K562 (cell line): ENCODE data around the gene NLRP6. TPM values are rescaled to one million over a fixed set of nuclear protein-coding genes. Genes with fewer than 3 reads are reported as not detected.
A peak's percentile ranks its signal among the peaks of the same experiment; 100 is the strongest.

Source experiments
- ATAC-seq: fragments of 200-7000 bp; cut with Tn5 transposase; 3 replicates; pipeline ENCODE4 v1.9.1; 2020; ENCODE audit warnings: moderate library complexity
- BruUV-seq: library from RNA; stranded (reverse); fragments of 400-500 nt; replicated peaks from 2 replicates; lab custom pipeline; 2021; lab: Mats Ljungman, UMichigan
- CTCF ChIA-PET: fragments of 300-600 bp; formaldehyde crosslinking; extraction: SDS; loops from one replicate; lab custom pipeline; 2021; ENCODE audit warnings: low intra/inter-chr PET ratio; lab: Yijun Ruan, JAX
- POLR2A ChIA-PET: fragments of 300-600, 350-650 bp; sonication (Branson Sonifier 250); formaldehyde crosslinking; extraction: SDS; loops from one replicate; lab custom pipeline; 2021; ENCODE audit warnings: antibody characterized with exemption, inconsistent platforms; lab: Yijun Ruan, JAX
- DNase-seq, 4 experiments: peaks; one replicate each; pipeline versions ENCODE4 v3.0.0 to v3.0.0-alpha.2; 2011 to 2018; ENCODE audit warnings: low spot score in 3 of 4, mixed read lengths in 3 of 4; ENCODE audit errors: extremely low read depth in 1 of 4
- FAIRE-seq: peaks from 2 replicates; lab custom pipeline; 2011; peaks lifted over from hg19 to GRCh38; lab: Jason Lieb, UNC
- H2AFZ ChIP-seq: 2 replicates; pipeline ENCODE4 v1.6.0; 2011; ENCODE audit warnings: low read depth, low read length, control low read depth, inconsistent platforms
- H3K27ac ChIP-seq: fragments of 200-600 bp; 3 replicates; pipeline ENCODE4 v1.8.0; 2011; ENCODE audit warnings: low read depth, mild to moderate bottlenecking, control low read depth, inconsistent platforms, low read length, moderate library complexity, mixed read lengths; ENCODE audit errors: extremely low read depth
- H3K27me3 ChIP-seq, 2 experiments: fragments of 300-600 bp in 1 of 2; 2 replicates in 1 of 2; 3 replicates in 1 of 2; pipeline versions ENCODE4 v1.6.0 to v1.8.0; 2011; ENCODE audit warnings: inconsistent platforms in 2 of 2, low read length in 2 of 2, mild to moderate bottlenecking in 1 of 2, mixed read lengths in 1 of 2, moderate library complexity in 1 of 2; ENCODE audit not compliant: control insufficient read depth in 2 of 2, insufficient read depth in 2 of 2
- H3K36me3 ChIP-seq: fragments of 300-600 bp; 3 replicates; pipeline ENCODE4 v1.8.0; 2011; ENCODE audit warnings: mild to moderate bottlenecking, low read length, inconsistent platforms; ENCODE audit not compliant: control insufficient read depth, insufficient read depth
- H3K4me1 ChIP-seq, 2 experiments: fragments of 200-600 bp in 1 of 2; replicated peaks in 1 of 2; 2 replicates in 1 of 2; 3 replicates in 1 of 2; pipeline versions ENCODE4 v1.5.1 to v1.8.0; 2011; ENCODE audit warnings: inconsistent platforms in 2 of 2, low read length in 2 of 2, mild to moderate bottlenecking in 1 of 2, mixed read lengths in 1 of 2, moderate library complexity in 1 of 2; ENCODE audit not compliant: control insufficient read depth in 2 of 2, insufficient read depth in 2 of 2
- H3K4me2 ChIP-seq: 2 replicates; pipeline ENCODE4 v1.6.1; 2011; ENCODE audit warnings: low read length, control low read depth, inconsistent platforms, mixed read lengths; ENCODE audit not compliant: insufficient read depth
- H3K4me3 ChIP-seq: fragments of 200-600 bp; sonication (generic), shearing (Covaris generic); 2 replicates; pipeline ENCODE4 v1.5.1; 2016; ENCODE audit warnings: control low read depth, inconsistent platforms
- H3K79me2 ChIP-seq: fragments of 200-600 bp; 3 replicates; pipeline ENCODE4 v1.8.0; 2011; ENCODE audit warnings: low read length, inconsistent platforms; ENCODE audit not compliant: control insufficient read depth, insufficient read depth
- H3K9ac ChIP-seq, 2 experiments: 2 replicates each; pipeline versions ENCODE4 v1.6.0 to v1.6.1; 2011; ENCODE audit warnings: low read depth in 2 of 2, low read length in 2 of 2, control low read depth in 1 of 2, inconsistent platforms in 1 of 2, mild to moderate bottlenecking in 1 of 2, mixed read lengths in 1 of 2; ENCODE audit not compliant: insufficient read depth in 1 of 2
- H3K9me1 ChIP-seq: one replicate; pipeline ENCODE4 v1.6.0; 2011; ENCODE audit warnings: inconsistent platforms, mild to moderate bottlenecking, low read length, moderate library complexity; ENCODE audit not compliant: control insufficient read depth, insufficient read depth
- H3K9me3 ChIP-seq: replicated peaks from 2 replicates; pipeline ENCODE4 v1.5.1; 2011; ENCODE audit warnings: low read depth, low read length, inconsistent platforms; ENCODE audit not compliant: control insufficient read depth, insufficient read depth
- H4K20me1 ChIP-seq: replicated peaks from 2 replicates; pipeline ENCODE4 v1.6.1; 2011; ENCODE audit warnings: low read length, inconsistent platforms, mixed read lengths; ENCODE audit not compliant: control insufficient read depth, insufficient read depth
- BRCA1 ChIP-seq, 2 experiments: fragments of 450-650 bp in 1 of 2; sonication (generic) in 1 of 2; formaldehyde crosslinking in 1 of 2; IDR thresholded peaks; 2 replicates each; pipeline versions ENCODE4 v1.5.0 to v1.6.1; 2017 to 2020; ENCODE audit warnings: mild to moderate bottlenecking in 1 of 2, missing genetic modification reagents in 1 of 2
- CTCF ChIP-seq, 3 experiments: IDR thresholded peaks in 2 of 3; conservative IDR thresholded peaks in 1 of 3; 2 replicates each; pipeline ENCODE4 v1.5.1; 2011 to 2012; ENCODE audit warnings: low read length in 3 of 3, mild to moderate bottlenecking in 3 of 3, control low read depth in 2 of 3, improper control_type of control experiment in 1 of 3, inconsistent platforms in 1 of 3, low read depth in 1 of 3, mixed read lengths in 1 of 3, moderate library complexity in 1 of 3; ENCODE audit not compliant: insufficient read depth in 2 of 3
- DACH1 ChIP-seq: fragments of 450-650 bp; IDR thresholded peaks from 2 replicates; pipeline ENCODE4 v1.6.1; 2018; ENCODE audit not compliant: partially characterized antibody
- E2F6 ChIP-seq, 2 experiments: IDR thresholded peaks; 2 replicates each; pipeline ENCODE4 v1.6.1; 2011; ENCODE audit warnings: borderline replicate concordance in 1 of 2, control low read depth in 1 of 2, low read depth in 1 of 2, low read length in 1 of 2, mild to moderate bottlenecking in 1 of 2, mixed read lengths in 1 of 2, moderate library complexity in 1 of 2; ENCODE audit not compliant: insufficient read depth in 1 of 2, insufficient read length in 1 of 2, poor library complexity in 1 of 2, severe bottlenecking in 1 of 2; ENCODE audit errors: extremely low read depth in 1 of 2
- MBD2 ChIP-seq: sonication (generic); IDR thresholded peaks from 2 replicates; pipeline ENCODE4 v1.6.1; 2016; ENCODE audit warnings: low read depth, borderline replicate concordance
- MCM2 ChIP-seq: fragments of 450-650 bp; IDR thresholded peaks from 2 replicates; pipeline ENCODE4 v1.6.1; 2017; ENCODE audit warnings: low read depth, mild to moderate bottlenecking
- MYC ChIP-seq, 2 experiments: fragments of 250-450 bp in 1 of 2; sonication (Bioruptor Pico) in 1 of 2; IDR thresholded peaks; 2 replicates each; pipeline versions ENCODE4 v1.5.1 to v1.6.1; 2012 to 2021; ENCODE audit warnings: low read depth in 2 of 2, borderline replicate concordance in 1 of 2, improper control_type of control experiment in 1 of 2, low read length in 1 of 2, mild to moderate bottlenecking in 1 of 2, moderate library complexity in 1 of 2
- POLR2G ChIP-seq: fragments of 200-400 bp; formaldehyde crosslinking; IDR thresholded peaks from 2 replicates; pipeline ENCODE4 v1.6.1; 2017; ENCODE audit warnings: low read depth, mild to moderate bottlenecking, antibody characterized with exemption, low read length, moderate library complexity
- SP1 ChIP-seq: sonication (generic); formaldehyde crosslinking; IDR thresholded peaks from 2 replicates; pipeline ENCODE4 v1.8.1; 2022; ENCODE audit warnings: mild to moderate bottlenecking, missing genetic modification reagents
- ZNF280A ChIP-seq: fragments of 450-650 bp; IDR thresholded peaks from 2 replicates; pipeline ENCODE4 v1.6.1; 2018; ENCODE audit warnings: mild to moderate bottlenecking, low read depth; ENCODE audit not compliant: partially characterized antibody
- WGBS: fragments of 100-300 bp; shearing (Covaris generic); methylation state at CpG from one replicate; pipeline ENCODE4 v1.1.6; 2016; ENCODE audit warnings: low coverage, mixed read lengths; ENCODE audit not compliant: insufficient coverage; ENCODE audit errors: missing lambda C conversion rate; 5-methylcytosine and 5-hydroxymethylcytosine counted together
- in situ Hi-C: fragments of 300-500 bp; cut with MboI; formaldehyde crosslinking; loops from 4 replicates; pipeline ENCODE4 v1.15.0; 2018; ENCODE audit warnings: inconsistent platforms, mixed read lengths
- intact Hi-C: fragments of 100-400 bp; cut with micrococcal nuclease; formaldehyde crosslinking; loops from 2 replicates; pipeline ENCODE4 v1.14.2; 2022
- polyA plus RNA-seq, 8 experiments: library from polyadenylated mRNA; depleted of rRNA in 4 of 8; stranded (reverse) in 5 of 8; unstranded in 3 of 8; fragments of >200 nt; fragmentation: Nextera tagmentation in 2 of 8; fragmentation: Illumina TruSeq in 1 of 8; extraction: Ambion mirVana in 2 of 8; extraction: Trizol in 1 of 8; gene quantifications; 2 replicates each; pipeline versions ENCODE4 v1.2.1 to v1.2.3, GENCODE V29; 2011 to 2014; ENCODE audit warnings: inconsistent platforms in 1 of 8, missing spikeins in 1 of 8
- total RNA-seq, 7 experiments: library from RNA; depleted of rRNA in 6 of 7; stranded (reverse); fragments of >200 nt in 6 of 7; fragmentation: Illumina TruSeq in 2 of 7; extraction: Trizol in 2 of 7; gene quantifications; 2 replicates each; pipeline versions ENCODE4 v1.2.1 to v1.2.3, GENCODE V29; 2011 to 2021; ENCODE audit warnings: low replicate concordance in 1 of 7

NLRP6 gene
- total and polyA plus RNA-seq, 9 of the 15 experiments (the other 6 are each of a cell fraction or from before 2014, with no cell fraction given), result 0.03 to 0.18 (median 0.15) TPM; not detected in 5

- TF ChIP-seq MBD2, result no peak
- peak; percentile 25; the same call in 1 of the 2 replicates for TF ChIP-seq POLR2G
Measured at GRCh38 chr11:299081-299891, 21.1 kb downstream of the NLRP6 start, which contains the start of gene IFITM5 (continued).

GRCh38 chr11:299951-300735, 21.9 kb downstream of the NLRP6 start:
- peak overlapping the region in 1 of 2 experiments; percentile 37; a peak in 1 of 4 replicates for H3K9ac ChIP-seq
- peak; percentile 42 for ATAC-seq
- BruUV-seq, result no TSS peak
- peaks cover 20 to 61% of the 10 kb centered on the region in 2 experiments for H3K4me1 ChIP-seq
- ChIA-PET CTCF (no interaction called here), POLR2A (interaction anchor here (0.6 to 1.6 kb wide), 3 partner anchors 17 to 93 kb away, joined by 3 to 4 read pairs (median 3); partner anchors contain the start of genes BET1L and RIC8A)
- no peak overlapping the region for H3K4me3 ChIP-seq
- H3K79me2 ChIP-seq, result no peaks in the 10 kb centered on the region
- H3K36me3 ChIP-seq, result peaks cover 8% of the 10 kb centered on the region; the same call in 1 of the 3 replicates
- intact Hi-C loops, result no loop called here
- H2AFZ ChIP-seq, result peak overlapping the region; percentile 36; the same call in 1 of the 2 replicates
- H3K27me3 ChIP-seq, result no peaks in the 10 kb centered on the region
- peak; percentile 53 to 66 (median 62) for DNase-seq
- no peaks in the 10 kb centered on the region for H3K9me1 ChIP-seq
- H3K4me2 ChIP-seq, result no peak overlapping the region
- in situ Hi-C loops, result no loop called here
- WGBS, result 38% methylated on average over 19 of the region's 20 CpGs
- FAIRE-seq, result no peak
- no peak overlapping the region for H3K27ac ChIP-seq
- H4K20me1 ChIP-seq, result no peaks in the 10 kb centered on the region
- H3K9me3 ChIP-seq, result no peaks in the 10 kb centered on the region; the same call in 1 of the 2 replicates
- TF ChIP-seq SP1 (CRISPR knock-in tag), result 0 out of 2 replicates have a peak, but pooled peaks have one; percentile 6
- TF ChIP-seq BRCA1 (IDR thresholded peaks at IDR 0.05), result no peak
- TF ChIP-seq BRCA1 (CRISPR knock-in tag; IDR thresholded peaks at IDR 0.05), result peak; percentile 77; the same call in 1 of the 2 replicates
- no peak for TF ChIP-seq ZNF280A
- TF ChIP-seq DACH1, result peak; percentile 70
- peak in 1 of 2 experiments; percentile 31 for TF ChIP-seq E2F6 (IDR thresholded peaks at IDR 0.05; ENCODE audit: borderline replicate concordance in 1 of 2, extremely low read depth in 1 of 2, insufficient read depth in 1 of 2, insufficient read length in 1 of 2, low read depth in 1 of 2, low read length in 1 of 2, poor library complexity in 1 of 2, severe bottlenecking in 1 of 2)
- 0 out of 2 replicates have a peak, but pooled peaks have one; percentile 11 for TF ChIP-seq MYC (IDR thresholded peaks at IDR 0.05; ENCODE audit: low read depth, low read length)
- TF ChIP-seq MYC (CRISPR knock-in tag; IDR thresholded peaks at IDR 0.05; ENCODE audit: borderline replicate concordance, low read depth), result no peak
- peak; percentile 35; the same call in 1 of the 2 replicates for TF ChIP-seq POLR2G
- TF ChIP-seq CTCF (IDR thresholded peaks at IDR 0.05 in 2 of 3, conservative IDR thresholded peaks at IDR 0.05 in 1 of 3; ENCODE audit: insufficient read depth in 2 of 3, low read depth in 1 of 3, low read length in 3 of 3), result peak; percentile 48 to 91 (median 61); a peak in 5 of 6 replicates
- TF ChIP-seq MCM2, result no peak
